B cell (primary cell): ENCODE data around the gene PDS5A.

Experiments used
- CTCF ChIP-seq: fragments of 200-600 bp; IDR thresholded peaks from one replicate; pipeline ENCODE4 v1.8.0; 2022; ENCODE audit warnings: antibody characterized with exemption, mild to moderate bottlenecking
- EZH2 ChIP-seq: IDR thresholded peaks from 2 replicates; pipeline ENCODE4 v1.6.1; 2012; ENCODE audit warnings: borderline replicate concordance, low read depth, mild to moderate bottlenecking, moderate library complexity, low read length; ENCODE audit not compliant: insufficient read depth, poor library complexity, severe bottlenecking

DNA sequence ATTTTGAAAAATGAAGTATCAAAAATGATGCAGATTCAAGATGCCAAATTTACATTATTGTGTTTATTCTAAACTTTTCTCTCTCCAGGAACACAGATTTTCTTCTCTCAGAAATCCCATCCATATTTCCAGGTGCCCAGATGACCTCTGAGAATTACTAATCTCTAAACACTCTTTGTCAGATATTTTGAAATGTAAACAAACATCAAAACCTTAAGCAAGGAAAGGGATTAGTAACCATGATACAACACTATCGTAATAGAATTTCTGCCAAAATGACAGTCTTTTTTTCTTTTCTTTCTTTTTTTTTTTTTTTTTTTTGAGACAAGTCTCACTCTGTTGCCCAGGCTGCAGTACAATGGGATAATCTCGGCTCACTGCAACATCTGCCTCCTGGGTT, 76.7 kb downstream of the PDS5A start:
- TF ChIP-seq CTCF (no peak), EZH2 (no peak)
